ENCODE measurements around the gene STAG1.
"Not testable (repeated sequence)": the region's sequence is repeated elsewhere in the genome, so short reads cannot be mapped to it uniquely, and the experiment has no call there.

STAG1 gene

GRCh38 chr3:136606990-136607389 lies 145.2 kb downstream of the STAG1 start:
- no peak overlapping the region for H3K4me3 ChIP-seq (ENCODE audit: control insufficient read depth, low read depth, low read length)
- no peak for TF ChIP-seq CTCF (conservative IDR thresholded peaks at IDR 0.05; ENCODE audit: control insufficient read depth, insufficient read depth, low read depth, low read length)
- no peak for DNase-seq (ENCODE audit: low read depth)

- not testable (repeated sequence) for DNase-seq (ENCODE audit: low read depth); H3K4me3 ChIP-seq (ENCODE audit: control insufficient read depth, low read depth, low read length)
These were observed 146.0 kb downstream of the STAG1 start for GRCh38 chr3:136606216-136606615.

- TF ChIP-seq CTCF (conservative IDR thresholded peaks at IDR 0.05; ENCODE audit: control insufficient read depth, insufficient read depth, low read depth, low read length) = no peak
- no peak for DNase-seq (ENCODE audit: low read depth)
- no peak overlapping the region for H3K4me3 ChIP-seq (ENCODE audit: control insufficient read depth, low read depth, low read length)
These were observed 147.2 kb downstream of the STAG1 start for GRCh38 chr3:136604961-136605360.

GRCh38 chr3:136602818-136603217 lies 149.4 kb downstream of the STAG1 start:
- no peak for DNase-seq (ENCODE audit: low read depth)
- no peak overlapping the region for H3K4me3 ChIP-seq (ENCODE audit: control insufficient read depth, low read depth, low read length)
- no peak for TF ChIP-seq CTCF (conservative IDR thresholded peaks at IDR 0.05; ENCODE audit: control insufficient read depth, insufficient read depth, low read depth, low read length)

DNA sequence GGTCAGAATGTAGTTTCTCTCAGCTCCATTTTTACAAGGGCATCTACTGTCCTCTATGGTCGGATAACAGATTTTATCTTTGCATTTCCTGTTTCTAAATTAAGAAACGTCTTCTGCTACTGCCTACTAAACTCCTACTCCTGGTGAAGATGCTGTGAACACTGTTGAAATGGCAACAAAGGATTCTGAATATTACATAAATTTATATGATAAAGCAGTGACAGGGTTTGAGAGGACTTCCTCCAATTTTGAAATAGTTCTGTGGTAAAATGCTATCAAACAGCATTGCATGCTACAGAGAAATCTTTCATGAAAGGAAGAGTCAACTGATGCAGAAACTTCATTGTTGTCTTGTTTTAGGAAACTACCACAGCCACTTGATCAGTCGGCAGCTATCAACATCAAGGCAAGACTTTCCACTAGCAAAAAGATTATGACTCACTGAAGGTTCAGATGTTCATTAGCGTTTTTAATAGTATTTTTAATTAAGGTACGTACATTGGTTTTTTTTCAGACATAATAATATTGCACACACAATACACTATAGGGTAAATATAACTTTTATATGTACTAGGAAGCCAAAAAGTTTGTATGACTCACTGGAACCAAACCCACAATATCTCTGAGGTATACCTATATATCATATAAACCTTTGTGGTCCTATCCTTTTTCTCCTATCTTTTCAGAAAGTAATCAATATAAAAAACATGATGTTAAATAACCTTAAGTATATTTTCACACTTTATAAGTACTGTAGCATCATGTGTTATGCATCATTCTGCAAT lies 156.1 kb downstream of the STAG1 start:
- H3K4me3 ChIP-seq (ENCODE audit: control insufficient read depth, low read depth, low read length) = no peak overlapping the region
- TF ChIP-seq CTCF (conservative IDR thresholded peaks at IDR 0.05; ENCODE audit: control insufficient read depth, insufficient read depth, low read depth, low read length) = no peak
- no peak for DNase-seq (ENCODE audit: low read depth)

- H3K4me3 ChIP-seq (ENCODE audit: control insufficient read depth, low read depth, low read length) = no peak overlapping the region
- no peak for TF ChIP-seq CTCF (conservative IDR thresholded peaks at IDR 0.05; ENCODE audit: control insufficient read depth, insufficient read depth, low read depth, low read length)
- DNase-seq (ENCODE audit: low read depth) = no peak
These were observed 165.6 kb downstream of the STAG1 start for GRCh38 chr3:136586580-136586979.

DNA sequence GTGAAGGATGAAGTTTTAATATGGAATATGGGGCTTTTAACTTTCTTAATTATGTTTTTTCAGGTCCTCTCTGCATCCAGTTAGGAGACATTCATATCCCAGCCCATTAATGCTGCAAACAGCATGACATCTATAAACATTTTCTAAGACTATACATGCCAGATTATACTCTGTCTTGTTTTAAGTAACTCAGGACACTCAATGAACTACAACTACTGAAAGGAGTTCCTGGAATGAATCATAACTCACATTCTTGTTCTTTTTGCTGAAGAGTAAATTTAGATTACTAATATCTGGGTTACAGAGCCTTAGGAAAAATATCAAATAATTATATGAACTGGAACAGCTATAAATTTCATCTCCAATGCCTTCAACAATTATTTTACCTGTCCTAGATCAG lies 167.4 kb downstream of the STAG1 start:
- no peak for TF ChIP-seq CTCF (conservative IDR thresholded peaks at IDR 0.05; ENCODE audit: control insufficient read depth, insufficient read depth, low read depth, low read length)
- no peak overlapping the region for H3K4me3 ChIP-seq (ENCODE audit: control insufficient read depth, low read depth, low read length)
- no peak for DNase-seq (ENCODE audit: low read depth)

All from fibroblast of mammary gland (primary cell).